SK-N-SH (cell line): ENCODE data around the gene POTEG.
"Not testable (repeated sequence)": the region's sequence is repeated elsewhere in the genome, so short reads cannot be mapped to it uniquely, and the experiment has no call there.

Source experiments
- CHD2 ChIP-seq: fragments of 150-350 bp; IDR thresholded peaks from 2 replicates; pipeline ENCODE4 v1.6.1; 2018; ENCODE audit warnings: low read length; ENCODE audit not compliant: partially characterized antibody
- EP300 ChIP-seq, 2 experiments: IDR thresholded peaks; 2 replicates each; pipeline versions ENCODE4 v1.4.0 to v1.6.1; 2012; ENCODE audit warnings: borderline replicate concordance in 1 of 2, low read depth in 1 of 2, low read length in 1 of 2
- JUND ChIP-seq: IDR thresholded peaks from 2 replicates; pipeline ENCODE4 v1.4.0; 2012
- MXI1 ChIP-seq: IDR thresholded peaks from 2 replicates; pipeline ENCODE4 v1.6.1; 2012; ENCODE audit warnings: mild to moderate bottlenecking, low read depth, low read length, improper control_type of control experiment
- POLR2AphosphoS5 ChIP-seq: IDR thresholded peaks from 2 replicates; pipeline ENCODE4 v1.6.1; 2012; ENCODE audit warnings: low read depth, low read length
- SMC3 ChIP-seq: IDR thresholded peaks from 2 replicates; pipeline ENCODE4 v1.6.1; 2012; ENCODE audit warnings: low read depth, low read length, improper control_type of control experiment
- TAF1 ChIP-seq: IDR thresholded peaks from 2 replicates; pipeline ENCODE4 v1.6.1; 2012; ENCODE audit warnings: low read depth, mild to moderate bottlenecking, low read length, moderate library complexity, borderline replicate concordance
- TF ChIP-seq, protein P1 (sequence below): IDR thresholded peaks from 2 replicates; pipeline ENCODE4 v1.6.1; 2012; ENCODE audit warnings: mild to moderate bottlenecking, low read depth, low read length, moderate library complexity
- TF ChIP-seq, protein P2 (sequence below): IDR thresholded peaks from 2 replicates; pipeline ENCODE4 v1.4.0; 2012; ENCODE audit warnings: low read depth, borderline replicate concordance
- TF ChIP-seq, protein P3 (sequence below): fragments of 200-600 bp; sonication (generic); IDR thresholded peaks from 2 replicates; pipeline ENCODE4 v1.6.1; 2017; ENCODE audit warnings: antibody characterized with exemption, mild to moderate bottlenecking, moderate library complexity
- TF ChIP-seq, protein P4 (sequence below): IDR thresholded peaks from 2 replicates; pipeline ENCODE4 v1.4.0; 2012; ENCODE audit warnings: low read depth, borderline replicate concordance
- TF ChIP-seq, protein P5 (sequence below): IDR thresholded peaks from 2 replicates; pipeline ENCODE4 v1.4.0; 2012; ENCODE audit warnings: low read depth

- TF ChIP-seq, protein P1, sequence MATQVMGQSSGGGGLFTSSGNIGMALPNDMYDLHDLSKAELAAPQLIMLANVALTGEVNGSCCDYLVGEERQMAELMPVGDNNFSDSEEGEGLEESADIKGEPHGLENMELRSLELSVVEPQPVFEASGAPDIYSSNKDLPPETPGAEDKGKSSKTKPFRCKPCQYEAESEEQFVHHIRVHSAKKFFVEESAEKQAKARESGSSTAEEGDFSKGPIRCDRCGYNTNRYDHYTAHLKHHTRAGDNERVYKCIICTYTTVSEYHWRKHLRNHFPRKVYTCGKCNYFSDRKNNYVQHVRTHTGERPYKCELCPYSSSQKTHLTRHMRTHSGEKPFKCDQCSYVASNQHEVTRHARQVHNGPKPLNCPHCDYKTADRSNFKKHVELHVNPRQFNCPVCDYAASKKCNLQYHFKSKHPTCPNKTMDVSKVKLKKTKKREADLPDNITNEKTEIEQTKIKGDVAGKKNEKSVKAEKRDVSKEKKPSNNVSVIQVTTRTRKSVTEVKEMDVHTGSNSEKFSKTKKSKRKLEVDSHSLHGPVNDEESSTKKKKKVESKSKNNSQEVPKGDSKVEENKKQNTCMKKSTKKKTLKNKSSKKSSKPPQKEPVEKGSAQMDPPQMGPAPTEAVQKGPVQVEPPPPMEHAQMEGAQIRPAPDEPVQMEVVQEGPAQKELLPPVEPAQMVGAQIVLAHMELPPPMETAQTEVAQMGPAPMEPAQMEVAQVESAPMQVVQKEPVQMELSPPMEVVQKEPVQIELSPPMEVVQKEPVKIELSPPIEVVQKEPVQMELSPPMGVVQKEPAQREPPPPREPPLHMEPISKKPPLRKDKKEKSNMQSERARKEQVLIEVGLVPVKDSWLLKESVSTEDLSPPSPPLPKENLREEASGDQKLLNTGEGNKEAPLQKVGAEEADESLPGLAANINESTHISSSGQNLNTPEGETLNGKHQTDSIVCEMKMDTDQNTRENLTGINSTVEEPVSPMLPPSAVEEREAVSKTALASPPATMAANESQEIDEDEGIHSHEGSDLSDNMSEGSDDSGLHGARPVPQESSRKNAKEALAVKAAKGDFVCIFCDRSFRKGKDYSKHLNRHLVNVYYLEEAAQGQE: not testable (repeated sequence)
- TF ChIP-seq, protein P2, sequence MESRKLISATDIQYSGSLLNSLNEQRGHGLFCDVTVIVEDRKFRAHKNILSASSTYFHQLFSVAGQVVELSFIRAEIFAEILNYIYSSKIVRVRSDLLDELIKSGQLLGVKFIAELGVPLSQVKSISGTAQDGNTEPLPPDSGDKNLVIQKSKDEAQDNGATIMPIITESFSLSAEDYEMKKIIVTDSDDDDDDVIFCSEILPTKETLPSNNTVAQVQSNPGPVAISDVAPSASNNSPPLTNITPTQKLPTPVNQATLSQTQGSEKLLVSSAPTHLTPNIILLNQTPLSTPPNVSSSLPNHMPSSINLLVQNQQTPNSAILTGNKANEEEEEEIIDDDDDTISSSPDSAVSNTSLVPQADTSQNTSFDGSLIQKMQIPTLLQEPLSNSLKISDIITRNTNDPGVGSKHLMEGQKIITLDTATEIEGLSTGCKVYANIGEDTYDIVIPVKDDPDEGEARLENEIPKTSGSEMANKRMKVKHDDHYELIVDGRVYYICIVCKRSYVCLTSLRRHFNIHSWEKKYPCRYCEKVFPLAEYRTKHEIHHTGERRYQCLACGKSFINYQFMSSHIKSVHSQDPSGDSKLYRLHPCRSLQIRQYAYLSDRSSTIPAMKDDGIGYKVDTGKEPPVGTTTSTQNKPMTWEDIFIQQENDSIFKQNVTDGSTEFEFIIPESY: not testable (repeated sequence)
- TF ChIP-seq, protein P3, sequence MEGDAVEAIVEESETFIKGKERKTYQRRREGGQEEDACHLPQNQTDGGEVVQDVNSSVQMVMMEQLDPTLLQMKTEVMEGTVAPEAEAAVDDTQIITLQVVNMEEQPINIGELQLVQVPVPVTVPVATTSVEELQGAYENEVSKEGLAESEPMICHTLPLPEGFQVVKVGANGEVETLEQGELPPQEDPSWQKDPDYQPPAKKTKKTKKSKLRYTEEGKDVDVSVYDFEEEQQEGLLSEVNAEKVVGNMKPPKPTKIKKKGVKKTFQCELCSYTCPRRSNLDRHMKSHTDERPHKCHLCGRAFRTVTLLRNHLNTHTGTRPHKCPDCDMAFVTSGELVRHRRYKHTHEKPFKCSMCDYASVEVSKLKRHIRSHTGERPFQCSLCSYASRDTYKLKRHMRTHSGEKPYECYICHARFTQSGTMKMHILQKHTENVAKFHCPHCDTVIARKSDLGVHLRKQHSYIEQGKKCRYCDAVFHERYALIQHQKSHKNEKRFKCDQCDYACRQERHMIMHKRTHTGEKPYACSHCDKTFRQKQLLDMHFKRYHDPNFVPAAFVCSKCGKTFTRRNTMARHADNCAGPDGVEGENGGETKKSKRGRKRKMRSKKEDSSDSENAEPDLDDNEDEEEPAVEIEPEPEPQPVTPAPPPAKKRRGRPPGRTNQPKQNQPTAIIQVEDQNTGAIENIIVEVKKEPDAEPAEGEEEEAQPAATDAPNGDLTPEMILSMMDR: not testable (repeated sequence)
- not testable (repeated sequence) for TF ChIP-seq CHD2; SMC3; JUND; POLR2AphosphoS5; TAF1; EP300 (IDR thresholded peaks at IDR 0.05; ENCODE audit: borderline replicate concordance in 1 of 2, low read depth in 1 of 2, low read length in 1 of 2); MXI1
- TF ChIP-seq, protein P4, sequence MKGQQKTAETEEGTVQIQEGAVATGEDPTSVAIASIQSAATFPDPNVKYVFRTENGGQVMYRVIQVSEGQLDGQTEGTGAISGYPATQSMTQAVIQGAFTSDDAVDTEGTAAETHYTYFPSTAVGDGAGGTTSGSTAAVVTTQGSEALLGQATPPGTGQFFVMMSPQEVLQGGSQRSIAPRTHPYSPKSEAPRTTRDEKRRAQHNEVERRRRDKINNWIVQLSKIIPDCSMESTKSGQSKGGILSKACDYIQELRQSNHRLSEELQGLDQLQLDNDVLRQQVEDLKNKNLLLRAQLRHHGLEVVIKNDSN: not testable (repeated sequence)
- TF ChIP-seq, protein P5, sequence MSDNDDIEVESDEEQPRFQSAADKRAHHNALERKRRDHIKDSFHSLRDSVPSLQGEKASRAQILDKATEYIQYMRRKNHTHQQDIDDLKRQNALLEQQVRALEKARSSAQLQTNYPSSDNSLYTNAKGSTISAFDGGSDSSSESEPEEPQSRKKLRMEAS: not testable (repeated sequence)
Observed at GRCh38 chr14:19371767-19372166, 62.4 kb downstream of the POTEG start.
